Astrocyte (in vitro differentiated cells and primary cell): ENCODE results near the gene APBB1IP. TPM values are rescaled to one million over a fixed set of nuclear protein-coding genes. Genes with fewer than 3 reads are reported as not detected.

Experiments used
- DNase-seq: peaks from one replicate; pipeline ENCODE4 v3.0.0-alpha.2; 2010; ENCODE audit warnings: low read depth
- FAIRE-seq: peaks from 2 replicates; lab custom pipeline; 2011; peaks lifted over from hg19 to GRCh38; lab: Jason Lieb, UNC
- H2AFZ ChIP-seq: 2 replicates; pipeline ENCODE4 v1.6.0; 2012; ENCODE audit warnings: low read depth, low read length, inconsistent platforms
- H3K27ac ChIP-seq: 2 replicates; pipeline ENCODE4 v1.5.1; 2011; ENCODE audit warnings: low read depth, low read length, inconsistent platforms
- H3K27me3 ChIP-seq: 2 replicates; pipeline ENCODE4 v1.6.0; 2011; ENCODE audit warnings: low read length, inconsistent platforms; ENCODE audit not compliant: insufficient read depth
- H3K36me3 ChIP-seq: 2 replicates; pipeline ENCODE4 v1.5.1; 2011; ENCODE audit warnings: low read length, inconsistent platforms; ENCODE audit not compliant: insufficient read depth
- H3K4me1 ChIP-seq: 2 replicates; pipeline ENCODE4 v1.5.1; 2011; ENCODE audit warnings: low read length, inconsistent platforms; ENCODE audit not compliant: insufficient read depth
- H3K4me2 ChIP-seq: 2 replicates; pipeline ENCODE4 v1.6.0; 2012; ENCODE audit warnings: low read length, inconsistent platforms
- H3K4me3 ChIP-seq: 2 replicates; pipeline ENCODE4 v1.5.1; 2011; ENCODE audit warnings: low read depth, mild to moderate bottlenecking, low read length, inconsistent platforms; ENCODE audit not compliant: insufficient read depth
- H3K79me2 ChIP-seq: 2 replicates; pipeline ENCODE4 v1.6.0; 2012; ENCODE audit warnings: mild to moderate bottlenecking, low read length, inconsistent platforms; ENCODE audit not compliant: insufficient read depth
- H3K9ac ChIP-seq: 2 replicates; pipeline ENCODE4 v1.6.0; 2012; ENCODE audit warnings: mild to moderate bottlenecking, low read length, inconsistent platforms
- H3K9me3 ChIP-seq: 2 replicates; pipeline ENCODE4 v1.5.1; 2012; ENCODE audit warnings: low read depth, mild to moderate bottlenecking, low read length, inconsistent platforms; ENCODE audit not compliant: insufficient read depth
- H4K20me1 ChIP-seq: 2 replicates; pipeline ENCODE4 v1.6.0; 2012; ENCODE audit warnings: low read length, inconsistent platforms; ENCODE audit not compliant: insufficient read depth
- H3K27ac Mint-ChIP-seq: one replicate; pipeline ENCODE4 v1.8.0; 2021; ENCODE audit warnings: mild to moderate bottlenecking, mixed read lengths; ENCODE audit not compliant: unreplicated experiment
- H3K27me3 Mint-ChIP-seq: one replicate; pipeline ENCODE4 v1.8.0; 2021; ENCODE audit warnings: low read depth, mixed read lengths; ENCODE audit not compliant: unreplicated experiment
- H3K36me3 Mint-ChIP-seq: one replicate; pipeline ENCODE4 v1.8.0; 2021; ENCODE audit warnings: low read depth, mixed read lengths; ENCODE audit not compliant: unreplicated experiment
- H3K4me1 Mint-ChIP-seq: one replicate; pipeline ENCODE4 v1.8.0; 2021; ENCODE audit warnings: low read depth, mixed read lengths; ENCODE audit not compliant: unreplicated experiment
- H3K4me3 Mint-ChIP-seq: one replicate; pipeline ENCODE4 v1.8.0; 2021; ENCODE audit warnings: mild to moderate bottlenecking, moderate library complexity, mixed read lengths; ENCODE audit not compliant: unreplicated experiment
- H3K9me3 Mint-ChIP-seq: one replicate; pipeline ENCODE4 v1.8.0; 2021; ENCODE audit warnings: mild to moderate bottlenecking, mixed read lengths; ENCODE audit not compliant: unreplicated experiment
- EZH2 ChIP-seq: IDR thresholded peaks from 2 replicates; pipeline ENCODE4 v1.6.1; 2012; ENCODE audit warnings: mild to moderate bottlenecking, low read length, inconsistent platforms; ENCODE audit not compliant: insufficient read depth
- total RNA-seq: library from RNA; stranded (reverse); gene quantifications from 2 replicates; pipeline ENCODE4 v1.2.1, GENCODE V29; 2021
- TF ChIP-seq, protein P1 (sequence below): IDR thresholded peaks from 2 replicates; pipeline ENCODE4 v1.5.1; 2011; ENCODE audit warnings: low read depth, mild to moderate bottlenecking, inconsistent platforms, low read length, moderate library complexity; ENCODE audit not compliant: insufficient read depth

Gene APBB1IP
- total RNA-seq, 1 donor from 2014 or later, result 0.23 TPM

GRCh38 chr10:26566525-26567350 is 128.6 kb downstream of the APBB1IP start:
- Mint-ChIP-seq H3K27ac (no peak overlapping the region), H3K36me3 (no peaks in the 10 kb centered on the region), H3K4me1 (no peaks in the 10 kb centered on the region), H3K27me3 (no peaks in the 10 kb centered on the region), H3K4me3 (peak overlapping the region; percentile 80), H3K9me3 (peaks cover 1% of the 10 kb centered on the region)
- H3K4me1 ChIP-seq, result no peaks in the 10 kb centered on the region
- FAIRE-seq, result no peak
- peak overlapping the region; percentile 28 for H3K4me3 ChIP-seq
- H3K4me2 ChIP-seq, result peak overlapping the region; percentile 80
- H4K20me1 ChIP-seq, result no peaks in the 10 kb centered on the region
- H3K9ac ChIP-seq, result no peak overlapping the region
- H3K9me3 ChIP-seq, result no peaks in the 10 kb centered on the region
- no peaks in the 10 kb centered on the region for H3K36me3 ChIP-seq
- no peak overlapping the region for H3K27ac ChIP-seq
- no peak for DNase-seq
- peak overlapping the region; percentile 84 for H2AFZ ChIP-seq
- peaks cover 2% of the 10 kb centered on the region for H3K27me3 ChIP-seq
- H3K79me2 ChIP-seq, result no peaks in the 10 kb centered on the region
- TF ChIP-seq, protein P1, sequence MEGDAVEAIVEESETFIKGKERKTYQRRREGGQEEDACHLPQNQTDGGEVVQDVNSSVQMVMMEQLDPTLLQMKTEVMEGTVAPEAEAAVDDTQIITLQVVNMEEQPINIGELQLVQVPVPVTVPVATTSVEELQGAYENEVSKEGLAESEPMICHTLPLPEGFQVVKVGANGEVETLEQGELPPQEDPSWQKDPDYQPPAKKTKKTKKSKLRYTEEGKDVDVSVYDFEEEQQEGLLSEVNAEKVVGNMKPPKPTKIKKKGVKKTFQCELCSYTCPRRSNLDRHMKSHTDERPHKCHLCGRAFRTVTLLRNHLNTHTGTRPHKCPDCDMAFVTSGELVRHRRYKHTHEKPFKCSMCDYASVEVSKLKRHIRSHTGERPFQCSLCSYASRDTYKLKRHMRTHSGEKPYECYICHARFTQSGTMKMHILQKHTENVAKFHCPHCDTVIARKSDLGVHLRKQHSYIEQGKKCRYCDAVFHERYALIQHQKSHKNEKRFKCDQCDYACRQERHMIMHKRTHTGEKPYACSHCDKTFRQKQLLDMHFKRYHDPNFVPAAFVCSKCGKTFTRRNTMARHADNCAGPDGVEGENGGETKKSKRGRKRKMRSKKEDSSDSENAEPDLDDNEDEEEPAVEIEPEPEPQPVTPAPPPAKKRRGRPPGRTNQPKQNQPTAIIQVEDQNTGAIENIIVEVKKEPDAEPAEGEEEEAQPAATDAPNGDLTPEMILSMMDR, result peak; percentile 5
- no peak for TF ChIP-seq EZH2

DNA sequence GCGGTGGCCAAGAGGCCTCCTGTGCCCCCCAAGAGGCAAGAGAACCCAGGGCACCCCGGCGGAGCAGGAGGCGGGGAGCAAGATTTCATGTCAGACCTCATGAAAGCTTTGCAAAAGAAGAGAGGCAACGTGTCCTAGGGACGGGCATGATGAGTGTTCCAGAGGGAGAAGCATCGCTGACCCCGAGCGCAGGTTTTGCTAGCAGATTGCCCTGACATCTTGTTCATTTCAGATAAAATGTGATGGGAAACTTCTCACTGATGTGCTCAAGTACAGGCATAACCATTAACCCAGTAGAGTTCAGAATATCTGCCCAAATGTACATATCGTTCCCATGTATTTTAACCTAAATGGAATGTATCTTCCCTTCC is 129.2 kb downstream of the APBB1IP start:
- H3K9ac ChIP-seq, result no peak overlapping the region
- H2AFZ ChIP-seq, result peak overlapping the region; percentile 84
- no peak for FAIRE-seq
- no peaks in the 10 kb centered on the region for H4K20me1 ChIP-seq
- H3K9me3 ChIP-seq, result no peaks in the 10 kb centered on the region
- no peak for DNase-seq
- Mint-ChIP-seq H3K27me3 (no peaks in the 10 kb centered on the region), H3K36me3 (no peaks in the 10 kb centered on the region), H3K9me3 (peaks cover 1% of the 10 kb centered on the region), H3K27ac (no peak overlapping the region), H3K4me3 (peak overlapping the region; percentile 73), H3K4me1 (no peaks in the 10 kb centered on the region)
- no peaks in the 10 kb centered on the region for H3K4me1 ChIP-seq
- peak overlapping the region; percentile 80 for H3K4me2 ChIP-seq
- H3K27me3 ChIP-seq, result peaks cover 2% of the 10 kb centered on the region
- H3K36me3 ChIP-seq, result no peaks in the 10 kb centered on the region
- TF ChIP-seq, protein P1, result no peak
- no peaks in the 10 kb centered on the region for H3K79me2 ChIP-seq
- peak overlapping the region; percentile 49 for H3K4me3 ChIP-seq
- no peak overlapping the region for H3K27ac ChIP-seq

DNA sequence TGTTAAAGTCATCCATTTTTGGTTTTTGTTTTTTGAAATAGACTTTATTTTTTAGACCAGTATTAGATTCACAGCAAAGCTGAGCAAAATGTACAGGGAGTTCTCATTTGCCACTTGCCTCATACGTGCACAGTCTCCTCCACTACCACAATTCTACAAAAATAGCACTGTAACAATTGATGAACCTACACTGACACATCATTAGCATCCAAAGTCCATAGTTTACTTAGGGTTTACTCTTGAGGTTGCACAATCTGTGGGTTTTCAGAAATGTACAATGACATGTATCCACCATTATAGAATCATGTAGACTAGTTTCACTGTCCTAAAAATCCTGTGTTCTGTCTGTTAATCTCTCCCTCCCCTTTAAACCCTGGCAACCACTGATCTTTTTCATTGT is 133.5 kb downstream of the APBB1IP start:
- no peak for FAIRE-seq

More for the DNA sequence above, 133.5 kb downstream of the APBB1IP start:
- no peaks in the 10 kb centered on the region for H3K36me3 Mint-ChIP-seq
- no peak for DNase-seq
- H4K20me1 ChIP-seq, result no peaks in the 10 kb centered on the region
- no peak overlapping the region for H3K4me3 Mint-ChIP-seq
- H3K4me1 Mint-ChIP-seq, result no peaks in the 10 kb centered on the region
- peaks cover 4% of the 10 kb centered on the region for H3K9me3 Mint-ChIP-seq
- no peak overlapping the region for H2AFZ ChIP-seq
- H3K9me3 ChIP-seq, result no peaks in the 10 kb centered on the region
- peaks cover 2% of the 10 kb centered on the region for H3K27me3 ChIP-seq
- H3K27ac ChIP-seq, result no peak overlapping the region
- no peaks in the 10 kb centered on the region for H3K27me3 Mint-ChIP-seq
- no peaks in the 10 kb centered on the region for H3K79me2 ChIP-seq
- H3K4me2 ChIP-seq, result no peak overlapping the region
- no peak overlapping the region for H3K27ac Mint-ChIP-seq
- no peak overlapping the region for H3K4me3 ChIP-seq
- TF ChIP-seq, protein P1, result no peak
- no peak for TF ChIP-seq EZH2
- no peaks in the 10 kb centered on the region for H3K36me3 ChIP-seq
- no peak overlapping the region for H3K9ac ChIP-seq
- H3K4me1 ChIP-seq, result no peaks in the 10 kb centered on the region
